Endothelial cell of hepatic sinusoid (primary cell): ENCODE results near the gene SDHAF2.
"Not testable (repeated sequence)": the region's sequence is repeated elsewhere in the genome, so short reads cannot be mapped to it uniquely, and the experiment has no call there.

ENCODE experiments used
- in situ Hi-C: cut with HindIII; loops from 2 replicates; pipeline ENCODE4 v1.10.0; 2017; ENCODE audit warnings: low sequenced_read_pairs

The SDHAF2 gene

GRCh38 chr11:61422226-61422625, 7.7 kb upstream of the SDHAF2 start:
- in situ Hi-C loops = no loop called here

- in situ Hi-C loops = no loop called here
Measured at GRCh38 chr11:61425367-61426131, 4.4 kb upstream of the SDHAF2 start.

GRCh38 chr11:61429346-61429690, 606 bp upstream of the SDHAF2 start:
- in situ Hi-C loops = no loop called here

- in situ Hi-C loops = not testable (repeated sequence)
Measured at GRCh38 chr11:61430839-61431238, 915 bp downstream of the SDHAF2 start.

- in situ Hi-C loops = no loop called here
Measured at GRCh38 chr11:61437496-61437895, 7.6 kb downstream of the SDHAF2 start.

- in situ Hi-C loops = no loop called here
Measured at GRCh38 chr11:61439615-61440014, 9.7 kb downstream of the SDHAF2 start.

GRCh38 chr11:61442616-61443015, 12.7 kb downstream of the SDHAF2 start:
- in situ Hi-C loops = no loop called here

GRCh38 chr11:61445516-61445915, 15.6 kb downstream of the SDHAF2 start:
- in situ Hi-C loops = no loop called here

GRCh38 chr11:61446211-61446651, 16.3 kb downstream of the SDHAF2 start:
- in situ Hi-C loops = no loop called here

GRCh38 chr11:61447601-61448551, 18.0 kb downstream of the SDHAF2 start:
- in situ Hi-C loops = no loop called here

GRCh38 chr11:61448552-61448927, 18.6 kb downstream of the SDHAF2 start:
- in situ Hi-C loops = no loop called here

GRCh38 chr11:61452825-61453224, 22.9 kb downstream of the SDHAF2 start:
- in situ Hi-C loops = no loop called here

GRCh38 chr11:61453695-61454094, 23.8 kb downstream of the SDHAF2 start:
- in situ Hi-C loops = no loop called here

- in situ Hi-C loops = no loop called here
Measured at GRCh38 chr11:61454520-61454919, 24.6 kb downstream of the SDHAF2 start.

- in situ Hi-C loops = loop anchor here (5.0 kb wide), 1 partner anchor 62 kb away; no protein-coding TSS in a partner anchor
Measured at GRCh38 chr11:61460474-61460881, 30.6 kb downstream of the SDHAF2 start.

GRCh38 chr11:61460986-61461385, 31.1 kb downstream of the SDHAF2 start:
- in situ Hi-C loops = loop anchor here (5.0 kb wide), 1 partner anchor 61 kb away; no protein-coding TSS in a partner anchor

- in situ Hi-C loops = not testable (repeated sequence)
Measured at GRCh38 chr11:61467602-61468001, 37.7 kb downstream of the SDHAF2 start.

GRCh38 chr11:61468002-61468401, 38.1 kb downstream of the SDHAF2 start:
- in situ Hi-C loops = no loop called here

- in situ Hi-C loops = no loop called here
Measured at GRCh38 chr11:61472282-61472681, 42.4 kb downstream of the SDHAF2 start.

GRCh38 chr11:61472868-61473267, 42.9 kb downstream of the SDHAF2 start:
- in situ Hi-C loops = no loop called here

- in situ Hi-C loops = no loop called here
Measured at GRCh38 chr11:61473370-61474012, 43.6 kb downstream of the SDHAF2 start.
